H9 (cell line): ENCODE results near the gene ZNF831. TPM values are rescaled to one million over a fixed set of nuclear protein-coding genes. Genes with fewer than 3 reads are reported as not detected.

Source experiments
- DNase-seq: peaks from one replicate; pipeline ENCODE4 v3.0.0-alpha.2; 2017
- H2AFZ ChIP-seq: one replicate; pipeline ENCODE4 v1.6.1; 2013; ENCODE audit warnings: mild to moderate bottlenecking, low read length, control low read depth, moderate library complexity
- H2AK5ac ChIP-seq: 2 replicates; pipeline ENCODE4 v1.6.1; 2013; ENCODE audit warnings: low read length, control low read depth, mixed read lengths; ENCODE audit not compliant: insufficient read length
- H2BK120ac ChIP-seq: one replicate; pipeline ENCODE4 v1.6.1; 2013; ENCODE audit warnings: low read depth, mild to moderate bottlenecking, low read length, control low read depth, inconsistent platforms; ENCODE audit not compliant: poor library complexity, severe bottlenecking
- H2BK12ac ChIP-seq: 2 replicates; pipeline ENCODE4 v1.6.1; 2013; ENCODE audit warnings: low read length, control low read depth, mixed read lengths, low read depth; ENCODE audit not compliant: insufficient read length
- H2BK15ac ChIP-seq: 2 replicates; pipeline ENCODE4 v1.6.1; 2013; ENCODE audit warnings: low read depth, low read length, control low read depth
- H2BK20ac ChIP-seq: one replicate; pipeline ENCODE4 v1.6.1; 2013; ENCODE audit warnings: low read depth, mild to moderate bottlenecking, low read length, control low read depth, inconsistent platforms; ENCODE audit not compliant: poor library complexity, severe bottlenecking
- H2BK5ac ChIP-seq: 2 replicates; pipeline ENCODE4 v1.6.1; 2013; ENCODE audit warnings: low read length, control low read depth, mixed read lengths; ENCODE audit not compliant: insufficient read length
- H3K14ac ChIP-seq: 2 replicates; pipeline ENCODE4 v1.6.1; 2013; ENCODE audit warnings: low read length, control low read depth; ENCODE audit not compliant: insufficient read depth
- H3K18ac ChIP-seq: 2 replicates; pipeline ENCODE4 v1.6.1; 2013; ENCODE audit warnings: low read depth, mild to moderate bottlenecking, mixed read lengths, low read length, control low read depth; ENCODE audit not compliant: insufficient read length
- H3K23ac ChIP-seq: 2 replicates; pipeline ENCODE4 v1.6.1; 2013; ENCODE audit warnings: low read length, control low read depth, mixed read lengths, low read depth; ENCODE audit not compliant: insufficient read length
- H3K23me2 ChIP-seq: 2 replicates; pipeline ENCODE4 v1.6.1; 2013; ENCODE audit warnings: low read depth, mild to moderate bottlenecking, mixed read lengths, low read length, control low read depth; ENCODE audit not compliant: insufficient read length, poor library complexity, severe bottlenecking
- H3K27ac ChIP-seq: 2 replicates; pipeline ENCODE4 v1.5.1; 2013; ENCODE audit warnings: low read length, control low read depth, mixed read lengths, low read depth; ENCODE audit not compliant: insufficient read length
- H3K27me3 ChIP-seq: 2 replicates; pipeline ENCODE4 v1.6.1; 2013; ENCODE audit warnings: low read length, control low read depth, inconsistent platforms; ENCODE audit not compliant: insufficient read depth
- H3K4ac ChIP-seq: 2 replicates; pipeline ENCODE4 v1.6.1; 2013; ENCODE audit warnings: low read depth, mild to moderate bottlenecking, control low read depth, inconsistent platforms, low read length, moderate library complexity
- H3K4me1 ChIP-seq: 2 replicates; pipeline ENCODE4 v1.6.1; 2013; ENCODE audit warnings: low read length, control low read depth, inconsistent platforms; ENCODE audit not compliant: insufficient read depth
- H3K4me2 ChIP-seq: 2 replicates; pipeline ENCODE4 v1.6.1; 2013; ENCODE audit warnings: low read length, control low read depth, mixed read lengths; ENCODE audit not compliant: insufficient read length, insufficient read depth
- H3K56ac ChIP-seq: 2 replicates; pipeline ENCODE4 v1.6.1; 2013; ENCODE audit warnings: low read depth, mild to moderate bottlenecking, mixed read lengths, low read length, control low read depth; ENCODE audit not compliant: insufficient read length
- H3K79me1 ChIP-seq: 2 replicates; pipeline ENCODE4 v1.6.1; 2013; ENCODE audit warnings: low read depth, mild to moderate bottlenecking, moderate library complexity, low read length, control low read depth, inconsistent platforms; ENCODE audit not compliant: insufficient read depth, poor library complexity, severe bottlenecking
- H3K79me2 ChIP-seq: 2 replicates; pipeline ENCODE4 v1.6.1; 2013; ENCODE audit warnings: low read length, control low read depth, inconsistent platforms; ENCODE audit not compliant: insufficient read depth
- H3K9ac ChIP-seq: 2 replicates; pipeline ENCODE4 v1.6.1; 2013; ENCODE audit warnings: low read length, control low read depth, mixed read lengths; ENCODE audit not compliant: insufficient read length; ENCODE audit errors: extremely low read depth
- H3K9me3 ChIP-seq: one replicate; pipeline ENCODE4 v1.6.1; 2013; ENCODE audit warnings: low read depth, low read length, inconsistent platforms; ENCODE audit not compliant: control insufficient read depth
- H3T11ph ChIP-seq: one replicate; pipeline ENCODE4 v1.6.1; 2013; ENCODE audit warnings: mild to moderate bottlenecking, low read length, control low read depth, inconsistent platforms
- H4K20me1 ChIP-seq: one replicate; pipeline ENCODE4 v1.6.1; 2013; ENCODE audit not compliant: control insufficient read depth, insufficient read length, insufficient read depth
- H4K5ac ChIP-seq: 2 replicates; pipeline ENCODE4 v1.6.1; 2013; ENCODE audit warnings: low read depth, mild to moderate bottlenecking, mixed read lengths, low read length, control low read depth; ENCODE audit not compliant: insufficient read length
- H4K8ac ChIP-seq: replicated peaks from 2 replicates; pipeline ENCODE4 v1.6.1; 2013; ENCODE audit warnings: low read length, control low read depth, mixed read lengths, low read depth; ENCODE audit not compliant: insufficient read length
- H4K91ac ChIP-seq: 2 replicates; pipeline ENCODE4 v1.6.1; 2013; ENCODE audit warnings: low read depth, mild to moderate bottlenecking, moderate library complexity, mixed read lengths, low read length, control low read depth; ENCODE audit not compliant: insufficient read length
- H3K27ac Mint-ChIP-seq, 3 experiments: 2 replicates in 2 of 3; 3 replicates in 1 of 3; pipeline ENCODE4 v1.8.0; 2020 to 2021; ENCODE audit warnings: mixed read lengths in 3 of 3, mild to moderate bottlenecking in 1 of 3, moderate library complexity in 1 of 3
- H3K27me3 Mint-ChIP-seq: 2 replicates; pipeline ENCODE4 v1.8.0; 2021; ENCODE audit warnings: low read depth, mild to moderate bottlenecking, moderate library complexity, mixed read lengths
- H3K36me3 Mint-ChIP-seq, 3 experiments: 2 replicates in 2 of 3; 3 replicates in 1 of 3; pipeline ENCODE4 v1.8.0; 2020 to 2021; ENCODE audit warnings: low read depth in 3 of 3, mixed read lengths in 3 of 3; ENCODE audit not compliant: insufficient read depth in 1 of 3
- H3K4me1 Mint-ChIP-seq, 2 experiments: 2 replicates each; pipeline ENCODE4 v1.8.0; 2020; ENCODE audit warnings: mixed read lengths in 2 of 2
- H3K4me3 Mint-ChIP-seq, 2 experiments: 2 replicates in 1 of 2; 3 replicates in 1 of 2; pipeline ENCODE4 v1.8.0; 2020 to 2021; ENCODE audit warnings: mild to moderate bottlenecking in 2 of 2, mixed read lengths in 2 of 2, moderate library complexity in 1 of 2
- H3K9me3 Mint-ChIP-seq, 2 experiments: 2 replicates in 1 of 2; 3 replicates in 1 of 2; pipeline ENCODE4 v1.8.0; 2020; ENCODE audit warnings: mild to moderate bottlenecking in 2 of 2, mixed read lengths in 2 of 2, moderate library complexity in 1 of 2
- whole genome bisulfite sequencing: extraction: QIAGEN DNeasy Blood & Tissue Kit; methylation state at CpG from one replicate; pipeline ENCODE4 v1.1.7; 2013; ENCODE audit warnings: missing lambda C conversion rate, low lambda C conversion rate, mixed read lengths; ENCODE audit not compliant: insufficient read length; ENCODE audit errors: extremely low coverage; 5-methylcytosine and 5-hydroxymethylcytosine counted together
- total RNA-seq: library from RNA; stranded (reverse); gene quantifications from 2 replicates; pipeline ENCODE4 v1.2.1, GENCODE V29; 2021
- TF ChIP-seq, protein P1 (sequence below): fragments of 200-600 bp; sonication (generic); conservative IDR thresholded peaks from 3 replicates; pipeline ENCODE4 v1.8.0; 2021; ENCODE audit warnings: antibody characterized with exemption, mild to moderate bottlenecking

ZNF831 gene
- total RNA-seq, 1 experiment from 2014 or later = not detected

DNA sequence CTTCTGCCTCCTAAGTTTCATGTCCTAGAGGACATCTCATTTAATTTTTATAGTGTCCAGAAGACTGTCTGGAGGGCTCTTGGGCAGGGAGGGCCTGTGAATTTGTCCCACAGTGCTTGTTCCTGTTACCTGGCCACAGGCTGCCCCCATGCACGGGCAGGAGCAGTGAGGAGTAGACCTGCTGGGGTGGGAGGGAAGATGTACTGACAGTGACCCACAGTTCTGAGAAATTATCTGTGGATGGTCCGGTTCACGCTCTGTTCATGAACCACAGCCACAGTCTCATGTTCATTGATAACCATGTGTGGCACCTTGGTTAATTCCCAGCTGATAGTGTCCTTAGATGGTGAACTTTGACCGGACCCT is 18.8 kb upstream of the ZNF831 start:
- no peak overlapping the region for H3K4me3 Mint-ChIP-seq
- H3K27ac ChIP-seq = no peak overlapping the region
- H2AK5ac ChIP-seq = no peak overlapping the region
- H4K8ac ChIP-seq = no peak overlapping the region
- H3T11ph ChIP-seq = no peak overlapping the region
- TF ChIP-seq, protein P1, sequence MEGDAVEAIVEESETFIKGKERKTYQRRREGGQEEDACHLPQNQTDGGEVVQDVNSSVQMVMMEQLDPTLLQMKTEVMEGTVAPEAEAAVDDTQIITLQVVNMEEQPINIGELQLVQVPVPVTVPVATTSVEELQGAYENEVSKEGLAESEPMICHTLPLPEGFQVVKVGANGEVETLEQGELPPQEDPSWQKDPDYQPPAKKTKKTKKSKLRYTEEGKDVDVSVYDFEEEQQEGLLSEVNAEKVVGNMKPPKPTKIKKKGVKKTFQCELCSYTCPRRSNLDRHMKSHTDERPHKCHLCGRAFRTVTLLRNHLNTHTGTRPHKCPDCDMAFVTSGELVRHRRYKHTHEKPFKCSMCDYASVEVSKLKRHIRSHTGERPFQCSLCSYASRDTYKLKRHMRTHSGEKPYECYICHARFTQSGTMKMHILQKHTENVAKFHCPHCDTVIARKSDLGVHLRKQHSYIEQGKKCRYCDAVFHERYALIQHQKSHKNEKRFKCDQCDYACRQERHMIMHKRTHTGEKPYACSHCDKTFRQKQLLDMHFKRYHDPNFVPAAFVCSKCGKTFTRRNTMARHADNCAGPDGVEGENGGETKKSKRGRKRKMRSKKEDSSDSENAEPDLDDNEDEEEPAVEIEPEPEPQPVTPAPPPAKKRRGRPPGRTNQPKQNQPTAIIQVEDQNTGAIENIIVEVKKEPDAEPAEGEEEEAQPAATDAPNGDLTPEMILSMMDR = no peak
- H3K9me3 Mint-ChIP-seq = peaks cover 4 to 9% of the 10 kb centered on the region in 2 experiments; a peak in 3 of 5 replicates
- no peak overlapping the region for H3K23ac ChIP-seq
- H2BK12ac ChIP-seq = no peak overlapping the region
- H3K36me3 Mint-ChIP-seq = peaks cover 0 to 2% (median 0%) of the 10 kb centered on the region in 3 experiments; a peak in 2 of 7 replicates
- no peak overlapping the region for H3K27ac Mint-ChIP-seq
- H3K18ac ChIP-seq = no peak overlapping the region
- H3K4me2 ChIP-seq = no peak overlapping the region
- no CpG with 5 or more reads among the region's 4 CpGs for WGBS
- H3K14ac ChIP-seq = no peak overlapping the region
- no peaks in the 10 kb centered on the region for H3K9me3 ChIP-seq
- H2BK20ac ChIP-seq = no peak overlapping the region
- H3K4me1 ChIP-seq = no peaks in the 10 kb centered on the region
- H3K4ac ChIP-seq = no peak overlapping the region
- no peaks in the 10 kb centered on the region for H3K79me1 ChIP-seq
- H3K27me3 ChIP-seq = no peaks in the 10 kb centered on the region
- H3K79me2 ChIP-seq = no peaks in the 10 kb centered on the region
- H3K9ac ChIP-seq = no peak overlapping the region
- no peaks in the 10 kb centered on the region for H3K23me2 ChIP-seq
- no peak overlapping the region for H2BK5ac ChIP-seq
- H3K27me3 Mint-ChIP-seq = peaks cover 12% of the 10 kb centered on the region
- H2BK120ac ChIP-seq = no peak overlapping the region
- no peaks in the 10 kb centered on the region for H3K4me1 Mint-ChIP-seq
- no peak overlapping the region for H3K56ac ChIP-seq
- no peak overlapping the region for H4K5ac ChIP-seq
- peak; percentile 5 for DNase-seq
- H2AFZ ChIP-seq = no peak overlapping the region
- H2BK15ac ChIP-seq = no peak overlapping the region
- H4K91ac ChIP-seq = no peak overlapping the region
- no peaks in the 10 kb centered on the region for H4K20me1 ChIP-seq
